Omental fat pad (tissue), 4 donors: ENCODE measurements around the gene CWC15. TPM values are rescaled to one million over a fixed set of nuclear protein-coding genes. Genes with fewer than 3 reads are reported as not detected.

Experiments used
- ATAC-seq: fragments of 150-250 bp; one replicate; pipeline ENCODE4 v1.9.1; 2016; ENCODE audit warnings: mild to moderate bottlenecking, moderate library complexity; ENCODE audit not compliant: low FRiP score
- DNase-seq: peaks from one replicate; pipeline ENCODE4 v3.0.0-alpha.2; 2019; ENCODE audit warnings: low spot score
- CTCF ChIP-seq, 3 donors: fragments of 450-650 bp; IDR thresholded peaks; one replicate each; pipeline ENCODE4 v1.5.1; 2016 to 2017; ENCODE audit warnings: antibody characterized with exemption in 3 of 3, mild to moderate bottlenecking in 3 of 3, moderate library complexity in 2 of 3
- total RNA-seq, 4 donors: library from RNA; depleted of rRNA; stranded (reverse); fragments of >200 nt; gene quantifications; one replicate each; pipeline ENCODE4 v1.1.0, GENCODE V29; 2016

Gene CWC15
- total RNA-seq, 4 donors from 2014 or later, result 33.0 to 51.1 (median 42.0) TPM

- no peak for TF ChIP-seq CTCF (IDR thresholded peaks at IDR 0.05)
- DNase-seq (no peak), ATAC-seq (no peak)
Measured at GRCh38 chr11:94998285-94998684, 24.9 kb upstream of the CWC15 start.

GRCh38 chr11:94997437-94997836, 24.1 kb upstream of the CWC15 start:
- DNase-seq (no peak), ATAC-seq (no peak)
- no peak for TF ChIP-seq CTCF (IDR thresholded peaks at IDR 0.05)

- no peak for TF ChIP-seq CTCF (IDR thresholded peaks at IDR 0.05)
Measured at GRCh38 chr11:94993400-94993943, 20.1 kb upstream of the CWC15 start.

GRCh38 chr11:94988748-94989147, 15.4 kb upstream of the CWC15 start:
- no peak for TF ChIP-seq CTCF (IDR thresholded peaks at IDR 0.05)
- ATAC-seq, result no peak
- DNase-seq, result no peak

More at GRCh38 chr11:94993400-94993943, 20.1 kb upstream of the CWC15 start:
- ATAC-seq, result no peak
- no peak for DNase-seq

- no peak for DNase-seq
- no peak for ATAC-seq
- TF ChIP-seq CTCF (IDR thresholded peaks at IDR 0.05), result no peak
Measured at GRCh38 chr11:94987378-94987777, 14.0 kb upstream of the CWC15 start.

GRCh38 chr11:94975599-94975998, 2.2 kb upstream of the CWC15 start:
- TF ChIP-seq CTCF (IDR thresholded peaks at IDR 0.05), result no peak
- no peak for ATAC-seq
- no peak for DNase-seq

GRCh38 chr11:94974178-94974577, 822 bp upstream of the CWC15 start:
- ATAC-seq (no peak), DNase-seq (no peak)
- no peak for TF ChIP-seq CTCF (IDR thresholded peaks at IDR 0.05)
